GM20431 (cell line): ENCODE measurements around the gene LAMA3.

Experiments
- in situ Hi-C: fragments of 300-500 bp; cut with MseI, MboI; formaldehyde crosslinking; loops from one replicate; pipeline ENCODE4 v1.15.0; 2020; ENCODE audit warnings: low sequenced_read_pairs; ENCODE audit not compliant: unreplicated experiment

The LAMA3 gene

GRCh38 chr18:23920054-23920453, 230.8 kb downstream of the LAMA3 start:
- in situ Hi-C loops, result loop anchor here (25.0 kb wide), 1 partner anchor 192 kb away; no protein-coding TSS in a partner anchor

GRCh38 chr18:23921716-23922285, 232.5 kb downstream of the LAMA3 start:
- in situ Hi-C loops, result loop anchor here (25.0 kb wide), 1 partner anchor 190 kb away; no protein-coding TSS in a partner anchor

- in situ Hi-C loops, result loop anchor here (25.0 kb wide), 1 partner anchor 189 kb away; no protein-coding TSS in a partner anchor
These were observed 233.7 kb downstream of the LAMA3 start for GRCh38 chr18:23922939-23923338.

- in situ Hi-C loops, result loop anchor here (25.0 kb wide), 1 partner anchor 187 kb away; no protein-coding TSS in a partner anchor
These were observed 235.6 kb downstream of the LAMA3 start for GRCh38 chr18:23924813-23925212.

DNA sequence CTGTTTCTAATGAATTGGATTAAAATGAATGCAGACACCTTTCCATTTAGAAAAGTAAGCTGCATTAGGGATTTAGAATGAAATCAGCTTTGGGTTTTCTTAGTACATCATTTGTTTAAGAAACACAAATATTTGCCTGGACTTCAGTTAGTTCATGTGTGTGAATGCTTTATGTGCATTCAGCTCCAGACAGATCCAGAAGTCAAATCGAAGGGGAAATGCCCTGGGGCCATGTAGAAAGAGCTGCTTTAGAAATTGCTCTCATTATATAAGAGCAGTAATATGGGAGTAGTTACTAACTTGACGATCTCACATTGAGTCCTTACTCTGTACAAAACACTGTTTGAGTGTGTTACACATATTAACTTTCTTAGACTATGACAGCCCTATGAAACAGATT, 237.3 kb downstream of the LAMA3 start:
- in situ Hi-C loops, result no loop called here

DNA sequence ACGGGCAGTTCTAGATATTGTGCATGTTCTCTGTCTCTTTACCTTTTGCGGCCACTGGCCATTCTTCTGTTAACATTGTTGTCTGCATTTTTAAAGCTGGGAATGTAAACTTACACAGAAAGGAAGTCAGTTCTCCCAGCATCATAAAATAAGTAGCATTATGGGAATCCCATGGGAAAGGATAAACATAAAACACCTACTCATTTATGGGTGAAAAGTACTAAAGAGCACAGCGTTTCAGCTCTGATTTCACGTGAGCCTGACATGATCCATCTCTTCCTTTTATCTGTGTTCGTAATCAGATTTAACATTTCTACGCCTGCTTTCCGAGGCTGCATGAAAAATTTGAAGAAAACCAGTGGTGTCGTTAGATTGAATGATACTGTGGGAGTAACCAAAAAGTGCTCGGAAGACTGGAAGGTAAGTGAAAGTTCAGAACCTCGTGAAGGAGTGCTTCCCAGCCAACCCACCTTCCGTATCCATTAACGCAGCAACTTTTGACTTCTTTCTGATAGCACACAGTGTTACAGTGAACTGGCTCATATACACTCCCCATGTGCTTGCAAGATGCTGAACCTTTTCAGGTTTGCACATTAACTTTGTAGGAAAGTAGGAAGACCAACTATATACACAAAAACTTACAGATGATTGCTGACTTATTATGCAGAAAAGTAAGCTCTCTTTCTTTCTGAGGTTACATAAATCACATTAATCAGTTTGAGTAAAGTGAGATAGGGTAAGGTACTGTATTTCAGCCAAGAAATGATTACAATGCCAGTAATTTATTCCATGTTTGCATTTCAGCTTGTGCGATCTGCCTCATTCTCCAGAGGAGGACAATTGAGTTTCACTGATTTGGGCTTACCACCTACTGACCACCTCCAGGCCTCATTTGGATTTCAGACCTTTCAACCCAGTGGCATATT, 238.8 kb downstream of the LAMA3 start:
- in situ Hi-C loops, result no loop called here

DNA sequence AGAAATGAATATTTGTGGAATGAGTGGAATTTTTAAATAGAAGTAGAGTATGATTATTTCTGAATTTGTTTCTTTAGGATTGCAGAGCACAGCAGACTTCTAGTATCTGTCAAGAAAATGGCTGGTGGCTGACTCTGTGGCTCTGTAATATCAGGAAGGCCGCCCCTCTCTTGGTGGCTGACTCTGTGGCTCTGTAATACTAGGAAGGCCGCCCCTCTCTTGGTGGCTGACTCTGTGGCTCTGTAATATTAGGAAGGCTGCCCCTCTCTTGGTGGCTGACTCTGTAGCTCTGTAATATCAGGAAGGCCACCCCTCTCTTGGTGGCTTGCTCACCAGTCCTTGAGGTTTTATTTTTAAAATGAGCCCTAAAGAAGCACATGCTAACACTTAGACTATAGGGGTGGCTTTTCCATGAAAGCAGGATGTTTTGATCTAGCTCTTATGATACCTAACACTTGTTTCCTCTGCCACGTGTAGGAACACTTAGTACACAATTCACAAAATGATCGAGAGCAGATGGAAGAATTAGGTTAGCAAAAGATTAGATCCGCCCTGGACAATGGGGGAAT, 240.2 kb downstream of the LAMA3 start:
- in situ Hi-C loops, result no loop called here

DNA sequence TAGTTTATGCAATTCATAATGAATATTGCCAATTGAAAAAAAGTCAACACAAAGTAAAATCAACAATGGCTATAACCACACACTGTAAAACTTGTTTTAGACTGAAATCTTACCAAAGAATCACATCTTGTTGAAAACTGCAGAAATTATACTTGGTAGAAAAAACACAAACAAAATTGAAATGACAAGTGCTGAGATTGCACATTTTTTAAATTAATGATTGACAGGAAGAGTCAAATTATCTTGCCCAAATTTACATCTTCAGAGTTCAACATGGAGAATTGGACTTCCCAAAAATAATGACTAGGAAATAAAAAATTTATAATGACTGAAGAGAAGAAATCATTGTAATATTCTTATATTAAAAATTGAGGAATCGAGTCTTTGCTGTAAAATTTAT, 240.7 kb downstream of the LAMA3 start:
- in situ Hi-C loops, result no loop called here

- in situ Hi-C loops, result no loop called here
These were observed 243.3 kb downstream of the LAMA3 start for GRCh38 chr18:23932385-23933067.

- in situ Hi-C loops, result no loop called here
These were observed 244.2 kb downstream of the LAMA3 start for GRCh38 chr18:23933407-23933806.

GRCh38 chr18:23934252-23934651, 245.0 kb downstream of the LAMA3 start:
- in situ Hi-C loops, result no loop called here

DNA sequence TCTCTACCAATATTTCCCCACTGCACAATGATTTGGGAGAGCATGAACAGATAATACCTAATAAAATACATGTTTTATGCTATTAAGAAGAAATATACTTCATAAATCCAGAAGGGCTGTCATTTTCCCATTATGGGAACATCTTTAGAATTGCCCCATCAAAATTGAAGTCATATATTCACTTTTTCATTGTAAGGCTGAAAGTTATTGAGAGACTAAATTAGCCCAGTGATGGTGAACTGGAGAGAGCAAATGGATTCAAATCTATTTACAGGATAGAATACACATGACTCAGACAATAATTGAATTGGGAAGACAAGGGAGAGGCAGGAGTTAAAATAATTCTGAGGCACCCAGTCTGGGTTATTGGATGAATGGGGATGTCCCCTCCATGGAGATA, 245.6 kb downstream of the LAMA3 start:
- in situ Hi-C loops, result no loop called here

GRCh38 chr18:23935804-23936203, 246.6 kb downstream of the LAMA3 start:
- in situ Hi-C loops, result no loop called here

DNA sequence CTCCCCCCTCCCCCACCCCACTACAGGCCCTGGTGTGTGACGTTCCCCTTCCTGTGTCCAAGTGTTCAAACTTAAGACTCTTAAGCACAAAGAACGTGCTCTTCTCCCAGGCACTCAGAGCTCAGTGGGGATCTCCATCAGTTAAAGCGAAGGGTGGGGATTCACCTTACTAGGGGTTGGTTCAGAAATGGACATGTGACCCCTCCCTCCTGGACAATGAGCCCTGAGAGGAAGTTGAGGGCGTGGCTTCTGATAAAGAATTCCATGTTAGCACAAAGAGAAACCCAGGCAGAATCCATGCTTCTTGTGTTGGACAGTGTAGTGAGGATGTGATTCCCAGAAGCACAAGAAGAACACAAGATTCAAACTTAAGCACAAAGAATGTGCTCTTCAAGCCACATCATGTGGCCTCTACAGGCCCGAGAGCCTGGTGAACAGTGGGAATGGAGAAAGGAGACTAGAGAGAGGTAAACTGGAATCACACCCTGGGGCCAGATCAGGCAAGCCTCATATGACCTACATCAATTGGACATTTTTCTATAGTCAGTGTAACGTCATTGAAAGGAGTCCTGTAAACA, 247.2 kb downstream of the LAMA3 start:
- in situ Hi-C loops, result no loop called here

DNA sequence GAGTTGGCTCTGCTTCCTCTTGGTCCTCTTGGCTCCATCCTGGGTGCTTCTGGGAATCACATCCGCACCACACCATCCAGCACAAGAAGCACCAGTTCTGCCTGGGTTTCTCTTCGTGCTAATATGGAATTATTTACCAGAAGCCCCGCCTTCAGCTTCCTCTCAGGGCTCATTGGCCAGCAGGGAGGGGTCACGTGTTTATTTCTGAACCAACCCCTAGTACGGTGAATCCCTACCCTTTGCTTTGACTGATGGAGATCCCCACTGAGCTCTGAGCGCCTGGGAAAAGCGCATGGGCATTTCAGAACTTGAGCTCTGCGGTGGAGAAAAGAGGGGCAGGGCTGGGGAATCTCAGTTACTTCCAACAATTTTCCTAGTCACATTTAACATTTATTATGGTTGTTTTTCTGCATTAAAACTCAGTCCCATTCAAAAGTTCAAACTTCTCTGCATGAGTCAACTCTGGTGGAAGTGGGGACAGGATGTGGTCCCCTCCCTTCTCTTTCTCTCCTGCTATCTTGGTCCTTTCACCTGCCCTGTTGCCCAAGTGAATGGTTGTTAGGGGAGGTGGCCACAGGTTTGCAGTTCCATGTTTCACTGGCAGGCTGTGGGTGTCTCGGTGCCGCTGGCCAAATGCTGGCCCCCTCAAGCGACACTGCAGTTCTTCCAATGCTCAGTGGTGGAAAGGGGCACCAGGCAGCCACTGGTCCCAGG, 248.9 kb downstream of the LAMA3 start:
- in situ Hi-C loops, result no loop called here

- in situ Hi-C loops, result no loop called here
These were observed 249.7 kb downstream of the LAMA3 start for GRCh38 chr18:23938901-23939341.

- in situ Hi-C loops, result no loop called here
These were observed 250.1 kb downstream of the LAMA3 start for GRCh38 chr18:23939366-23939765.

- in situ Hi-C loops, result no loop called here
These were observed 250.6 kb downstream of the LAMA3 start for GRCh38 chr18:23939896-23940295.

- in situ Hi-C loops, result no loop called here
These were observed 252.5 kb downstream of the LAMA3 start for GRCh38 chr18:23941791-23942190.
